LNCaP clone FGC (cell line): Measurements from ENCODE around the gene SLC9A3.

Experiments used
- DNase-seq: peaks from one replicate; pipeline ENCODE4 v3.0.0-alpha.2; 2011; ENCODE audit warnings: low read depth
- H3K4me3 ChIP-seq: 2 replicates; pipeline ENCODE4 v1.5.1; 2011; ENCODE audit warnings: mild to moderate bottlenecking, low read depth, low read length, control low read depth
- TF ChIP-seq, protein P1 (sequence below): IDR thresholded peaks from 2 replicates; pipeline ENCODE4 v1.5.1; 2012; ENCODE audit warnings: mild to moderate bottlenecking; ENCODE audit not compliant: control insufficient read depth, insufficient read depth; ENCODE audit errors: extremely low read depth

The SLC9A3 gene

DNA sequence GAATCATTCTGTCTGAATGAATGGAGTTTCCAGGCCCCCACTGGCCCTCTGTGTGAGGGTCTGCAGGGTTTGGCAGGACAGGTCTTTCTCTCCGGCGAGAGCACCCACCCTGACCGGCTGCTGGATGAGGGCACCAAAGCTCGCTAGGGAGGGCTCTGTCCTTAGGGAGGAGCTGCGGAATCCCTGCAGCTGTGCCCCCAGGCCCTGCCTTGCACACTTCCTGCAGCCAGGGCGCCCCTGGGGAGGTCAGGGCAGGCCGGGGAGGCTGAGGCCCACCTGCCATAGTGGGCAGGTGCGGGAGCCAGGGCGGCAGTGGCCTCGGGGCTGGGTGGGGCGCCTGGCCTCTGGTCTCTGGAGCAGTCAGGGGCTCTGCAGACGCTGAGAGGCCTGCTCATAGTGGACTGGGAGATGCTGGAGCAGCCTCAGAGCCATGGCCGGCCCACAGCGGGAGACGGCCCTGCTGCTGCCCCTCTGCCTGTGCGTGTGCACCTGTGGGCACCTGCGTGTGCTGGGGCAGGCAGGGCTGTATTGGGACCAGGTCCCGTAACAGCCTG lies 45.2 kb downstream of the SLC9A3 start:
- H3K4me3 ChIP-seq, result no peak overlapping the region
- TF ChIP-seq, protein P1, sequence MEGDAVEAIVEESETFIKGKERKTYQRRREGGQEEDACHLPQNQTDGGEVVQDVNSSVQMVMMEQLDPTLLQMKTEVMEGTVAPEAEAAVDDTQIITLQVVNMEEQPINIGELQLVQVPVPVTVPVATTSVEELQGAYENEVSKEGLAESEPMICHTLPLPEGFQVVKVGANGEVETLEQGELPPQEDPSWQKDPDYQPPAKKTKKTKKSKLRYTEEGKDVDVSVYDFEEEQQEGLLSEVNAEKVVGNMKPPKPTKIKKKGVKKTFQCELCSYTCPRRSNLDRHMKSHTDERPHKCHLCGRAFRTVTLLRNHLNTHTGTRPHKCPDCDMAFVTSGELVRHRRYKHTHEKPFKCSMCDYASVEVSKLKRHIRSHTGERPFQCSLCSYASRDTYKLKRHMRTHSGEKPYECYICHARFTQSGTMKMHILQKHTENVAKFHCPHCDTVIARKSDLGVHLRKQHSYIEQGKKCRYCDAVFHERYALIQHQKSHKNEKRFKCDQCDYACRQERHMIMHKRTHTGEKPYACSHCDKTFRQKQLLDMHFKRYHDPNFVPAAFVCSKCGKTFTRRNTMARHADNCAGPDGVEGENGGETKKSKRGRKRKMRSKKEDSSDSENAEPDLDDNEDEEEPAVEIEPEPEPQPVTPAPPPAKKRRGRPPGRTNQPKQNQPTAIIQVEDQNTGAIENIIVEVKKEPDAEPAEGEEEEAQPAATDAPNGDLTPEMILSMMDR, result no peak
- no peak for DNase-seq

DNA sequence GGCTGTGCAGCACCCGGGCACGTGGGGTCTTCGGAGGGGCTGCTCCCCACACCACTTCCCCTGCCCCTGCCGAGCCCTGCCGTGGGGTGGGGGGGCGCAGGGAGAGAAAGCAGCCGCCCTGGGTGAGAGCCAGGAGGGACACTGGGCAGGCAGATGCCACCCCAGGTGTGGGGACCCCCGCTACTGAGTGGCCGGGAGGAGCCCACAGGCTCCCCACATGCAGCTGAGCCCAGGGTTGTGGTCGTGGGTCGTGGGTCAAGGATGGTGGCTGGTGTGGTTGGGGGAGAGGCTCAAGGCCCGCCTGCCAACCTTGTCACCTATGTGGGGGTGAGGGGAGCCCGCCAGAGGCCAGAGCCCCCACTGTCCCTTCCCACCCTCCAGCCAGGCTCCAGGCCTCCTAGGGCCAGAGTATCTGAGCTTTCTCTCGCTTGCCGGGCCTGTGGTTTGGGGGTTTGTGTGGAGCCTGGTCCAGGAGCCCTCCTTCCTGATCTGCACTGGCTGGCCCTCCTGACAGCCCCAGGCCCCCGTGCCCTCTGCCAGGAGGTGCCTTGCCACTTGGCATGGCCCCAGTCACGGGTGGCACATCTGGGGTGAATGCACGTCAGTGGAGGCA lies 45.8 kb downstream of the SLC9A3 start:
- no peak overlapping the region for H3K4me3 ChIP-seq
- TF ChIP-seq, protein P1, result no peak
- DNase-seq, result no peak

DNA sequence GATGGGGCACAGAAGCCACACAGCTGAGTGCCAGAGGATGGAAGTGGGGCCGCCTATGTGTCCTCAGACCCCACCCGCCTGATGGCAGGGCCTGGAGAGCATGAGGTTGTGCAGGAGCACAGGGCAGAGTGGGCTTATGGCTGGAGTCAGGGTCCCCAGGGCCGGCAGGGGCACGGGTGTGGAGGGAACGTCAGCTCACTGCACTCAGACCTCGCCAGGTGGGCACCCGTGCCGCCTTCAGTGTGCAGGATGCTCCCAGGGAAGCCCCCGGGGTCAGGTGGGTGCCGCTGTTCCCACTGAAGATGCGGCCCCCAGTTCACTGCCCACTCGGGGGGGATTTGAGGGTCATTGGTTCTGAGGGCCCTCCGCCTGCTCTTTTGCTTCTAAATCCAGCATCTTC lies 46.4 kb downstream of the SLC9A3 start:
- no peak overlapping the region for H3K4me3 ChIP-seq
- TF ChIP-seq, protein P1, result no peak
- no peak for DNase-seq

DNA sequence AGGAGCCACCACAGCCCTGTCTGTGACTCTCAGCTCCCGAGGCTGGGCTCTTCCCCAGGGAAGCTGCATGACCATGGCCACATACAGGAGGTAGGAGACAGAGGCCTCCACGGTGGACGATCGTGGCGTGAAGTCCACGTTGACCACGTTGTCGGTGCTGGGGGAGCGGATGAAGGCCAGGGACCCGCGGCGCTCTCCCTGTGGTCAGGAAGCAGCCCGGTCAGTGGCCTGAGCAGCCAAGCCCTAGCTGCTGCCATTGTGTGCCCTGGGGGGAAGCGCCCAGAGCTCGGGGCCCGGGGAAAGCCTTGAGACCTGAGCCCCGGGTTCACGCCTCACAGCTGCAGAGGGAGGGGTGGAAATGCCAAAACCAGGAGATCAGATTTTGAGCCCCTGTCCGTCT lies 47.0 kb downstream of the SLC9A3 start:
- TF ChIP-seq, protein P1, result no peak
- DNase-seq, result no peak
- no peak overlapping the region for H3K4me3 ChIP-seq

DNA sequence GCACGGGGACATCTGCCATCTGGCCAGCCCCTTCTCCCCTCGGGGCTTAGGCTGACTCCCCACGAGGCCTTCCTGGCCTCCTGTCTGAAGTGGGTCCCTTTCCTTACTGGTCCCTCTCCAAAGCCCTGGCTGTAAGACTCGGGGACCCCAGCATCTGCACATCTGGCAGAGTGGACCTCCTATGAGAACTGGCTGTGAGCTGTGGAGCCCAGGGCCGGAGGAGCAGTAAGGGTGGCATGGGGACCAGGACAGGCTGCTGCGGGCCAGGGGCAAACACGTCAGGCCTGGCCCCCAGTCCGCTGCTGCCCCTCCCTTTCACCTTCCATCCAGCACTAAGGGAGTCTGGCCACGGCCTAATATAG lies 47.5 kb downstream of the SLC9A3 start:
- H3K4me3 ChIP-seq, result no peak overlapping the region
- DNase-seq, result no peak
- TF ChIP-seq, protein P1, result no peak

DNA sequence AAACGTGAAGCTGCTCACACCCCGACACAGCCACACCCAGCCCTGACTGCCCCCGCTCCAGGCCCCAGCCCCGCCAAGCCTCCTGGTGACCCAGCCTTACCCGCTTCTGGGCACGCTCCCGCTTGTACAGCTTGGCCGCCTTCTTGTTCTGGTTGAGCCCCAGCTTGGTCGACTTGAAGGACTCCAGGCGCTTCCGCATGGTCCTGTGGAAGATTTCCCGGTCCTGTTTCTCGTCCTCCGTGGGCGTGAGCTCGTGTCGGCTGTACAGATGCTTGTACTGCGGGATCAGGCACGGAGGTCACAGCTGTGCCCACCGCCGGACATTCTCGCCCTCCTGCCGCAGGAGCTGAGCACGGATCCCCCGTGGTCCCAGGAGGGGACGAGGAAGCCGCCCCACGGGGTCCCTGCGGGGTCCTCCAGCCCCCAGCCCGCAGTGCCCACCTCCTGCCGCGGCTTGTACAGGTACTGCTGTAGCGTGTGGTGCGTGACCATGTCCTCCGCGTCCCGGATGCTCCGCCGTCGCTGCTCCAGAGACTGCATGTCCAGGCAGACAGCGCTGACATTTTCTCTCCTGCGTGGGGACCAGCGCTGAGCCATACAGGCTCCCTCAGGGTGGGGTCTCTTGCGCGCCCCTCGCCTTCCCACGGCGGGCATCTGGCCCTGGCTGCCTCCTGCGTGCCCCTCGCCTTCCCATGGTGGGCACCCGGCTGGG lies 48.0 kb downstream of the SLC9A3 start:
- no peak for DNase-seq
- H3K4me3 ChIP-seq, result no peak overlapping the region
- TF ChIP-seq, protein P1, result no peak
